ENCODE measurements around the gene RCAN1. TPM values are rescaled to one million over a fixed set of nuclear protein-coding genes. Genes with fewer than 3 reads are reported as not detected.

RCAN1 gene
- total RNA-seq, 2 experiments from 2014 or later = 6.8 to 8.9 TPM

- no peaks in the 10 kb centered on the region for H3K36me3 ChIP-seq (ENCODE audit: insufficient read depth, low read length)
- H3K27ac ChIP-seq (ENCODE audit: low read depth, low read length, poor library complexity, severe bottlenecking) = no peak overlapping the region
- no TSS peak for BruUV-seq (replicated peaks)
- intact Hi-C loops (cut with micrococcal nuclease; ENCODE audit: unreplicated experiment) = no loop called here
- no peak overlapping the region for H3K4me2 ChIP-seq (ENCODE audit: low read length)
- H3K79me2 ChIP-seq (ENCODE audit: insufficient read depth, low read depth, low read length) = no peaks in the 10 kb centered on the region
- H2AFZ ChIP-seq (ENCODE audit: low read length) = no peak overlapping the region
- no peak overlapping the region for H3K4me3 ChIP-seq (ENCODE audit: low read depth, low read length, poor library complexity, severe bottlenecking)
- 0 out of 2 replicates have a peak, but pooled peaks cover 3% of the 10 kb centered on the region for H4K20me1 ChIP-seq (ENCODE audit: insufficient read depth, low read length)
- ChIA-PET POLR2A (interaction anchor here (1.0 to 1.4 kb wide), 2 partner anchors 8 to 14 kb away, joined by 3 read pairs; no protein-coding TSS in a partner anchor), CTCF (ENCODE audit: unreplicated experiment) (interaction anchor here (0.6 kb wide), 1 partner anchor 59 kb away, joined by 3 read pairs; no protein-coding TSS in a partner anchor)
- no peaks in the 10 kb centered on the region for H3K4me1 ChIP-seq (ENCODE audit: insufficient read depth, low read length, poor library complexity, severe bottlenecking)
- TF ChIP-seq EZH2phosphoT487 (IDR thresholded peaks at IDR 0.05; ENCODE audit: borderline replicate concordance, low read depth, low read length) (no peak), CTCF (conservative IDR thresholded peaks at IDR 0.05; ENCODE audit: low read length) (peak; percentile 60)
- H3K9me3 ChIP-seq (ENCODE audit: low read length) = no peaks in the 10 kb centered on the region
- DNase-seq (ENCODE audit: low spot score) = peak; percentile 43
- no peaks in the 10 kb centered on the region for H3K9me2 ChIP-seq (ENCODE audit: insufficient read depth, low read length)
Observed at GRCh38 chr21:34517491-34518245, 97.2 kb downstream of the RCAN1 start.

DNA sequence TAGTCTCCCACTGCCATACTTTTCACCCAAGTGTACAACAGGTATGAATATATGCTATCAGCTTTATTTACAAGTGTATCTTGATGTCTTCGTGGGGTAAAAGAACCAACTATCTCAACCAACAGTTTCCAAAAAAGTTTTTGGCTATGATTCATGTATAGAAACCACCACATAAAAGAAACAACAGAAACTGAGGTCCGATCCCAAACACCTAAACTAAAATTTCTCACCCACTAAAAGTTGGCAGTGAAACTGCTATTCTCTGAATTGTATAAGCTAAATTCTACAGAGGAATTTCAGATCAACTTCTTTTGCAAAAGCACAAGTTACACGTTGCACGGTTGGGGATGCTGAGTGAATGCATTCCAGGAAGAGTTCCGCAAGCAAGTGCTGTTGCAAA lies 97.9 kb downstream of the RCAN1 start:
- intact Hi-C loops (cut with micrococcal nuclease; ENCODE audit: unreplicated experiment) = no loop called here
- POLR2A ChIA-PET = interaction anchor here (1.4 kb wide), 1 partner anchor 9 kb away, joined by 3 read pairs; no protein-coding TSS in a partner anchor

More for the DNA sequence above, 97.9 kb downstream of the RCAN1 start:
- H2AFZ ChIP-seq (ENCODE audit: low read length) = no peak overlapping the region
- BruUV-seq (replicated peaks) = no TSS peak
- H3K36me3 ChIP-seq (ENCODE audit: insufficient read depth, low read length) = no peaks in the 10 kb centered on the region
- H4K20me1 ChIP-seq (ENCODE audit: insufficient read depth, low read length) = 0 out of 2 replicates have a peak, but pooled peaks cover 3% of the 10 kb centered on the region
- no peak overlapping the region for H3K4me3 ChIP-seq (ENCODE audit: low read depth, low read length, poor library complexity, severe bottlenecking)
- no peak overlapping the region for H3K27ac ChIP-seq (ENCODE audit: low read depth, low read length, poor library complexity, severe bottlenecking)
- H3K4me1 ChIP-seq (ENCODE audit: insufficient read depth, low read length, poor library complexity, severe bottlenecking) = no peaks in the 10 kb centered on the region
- TF ChIP-seq CTCF (conservative IDR thresholded peaks at IDR 0.05; ENCODE audit: low read length) = no peak
- no peak for TF ChIP-seq EZH2phosphoT487 (IDR thresholded peaks at IDR 0.05; ENCODE audit: borderline replicate concordance, low read depth, low read length)
- CTCF ChIA-PET (ENCODE audit: unreplicated experiment) = interaction anchor here (0.6 kb wide), 1 partner anchor 60 kb away, joined by 3 read pairs; no protein-coding TSS in a partner anchor
- no peaks in the 10 kb centered on the region for H3K79me2 ChIP-seq (ENCODE audit: insufficient read depth, low read depth, low read length)
- DNase-seq (ENCODE audit: low spot score) = no peak
- no peaks in the 10 kb centered on the region for H3K9me2 ChIP-seq (ENCODE audit: insufficient read depth, low read length)
- H3K4me2 ChIP-seq (ENCODE audit: low read length) = no peak overlapping the region
- H3K9me3 ChIP-seq (ENCODE audit: low read length) = no peaks in the 10 kb centered on the region

Data from OCI-LY7 (cell line).